Measurements from ENCODE around the gene IRF2BP2.

DNA sequence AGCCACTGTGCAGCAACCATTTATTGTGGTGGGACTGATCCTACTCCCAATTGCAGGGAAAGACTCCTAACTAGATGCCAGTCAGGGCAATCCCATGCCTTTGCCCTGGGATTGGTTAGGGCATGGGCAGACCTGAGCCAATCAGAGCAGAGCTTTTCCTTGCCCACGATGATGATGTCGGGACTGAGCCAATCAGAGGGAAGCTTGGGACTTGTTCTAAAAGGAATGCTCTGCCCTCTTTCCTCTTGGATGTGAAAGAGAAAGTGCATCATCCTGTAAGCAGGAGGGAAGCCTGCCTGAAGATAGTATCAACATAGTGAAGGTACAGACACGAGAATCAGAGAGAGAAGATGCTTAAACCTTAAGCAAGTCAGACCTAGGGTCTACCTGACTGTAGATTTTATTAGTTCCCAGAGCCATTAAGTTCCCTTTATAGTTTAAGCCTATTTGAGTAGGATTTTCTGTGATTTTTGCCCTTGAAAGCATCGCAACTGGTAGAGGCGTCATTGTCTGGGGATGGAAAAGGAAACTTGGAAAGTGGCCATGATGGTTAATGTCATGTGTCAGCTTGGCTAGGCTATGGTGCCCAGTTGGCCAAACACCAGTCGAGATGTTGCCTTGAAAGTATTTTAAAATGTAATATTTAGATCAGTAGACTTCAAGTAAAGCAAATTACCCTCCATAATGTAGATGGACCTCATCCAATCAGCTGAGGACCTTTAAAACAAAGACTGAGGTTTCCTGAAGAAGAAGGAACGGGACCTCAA is 19.9 kb downstream of the IRF2BP2 start:
- TF ChIP-seq EZH2 (IDR thresholded peaks at IDR 0.05) (no peak), POLR2AphosphoS5 (IDR thresholded peaks at IDR 0.05; ENCODE audit: borderline replicate concordance, low read depth, low read length) (no peak)

Measured in SK-N-MC (cell line).